Upper lobe of right lung (tissue), 1 donor: Measurements from ENCODE around the gene DUSP6. TPM values are rescaled to one million over a fixed set of nuclear protein-coding genes. Genes with fewer than 3 reads are reported as not detected.
"Not testable (repeated sequence)": the region's sequence is repeated elsewhere in the genome, so short reads cannot be mapped to it uniquely, and the experiment has no call there.

Source experiments
- ATAC-seq: fragments of 200-7000 bp; cut with Tn5 transposase; one replicate; pipeline ENCODE4 v1.9.1; 2020; ENCODE audit warnings: mild to moderate bottlenecking, moderate library complexity
- DNase-seq: peaks from one replicate; pipeline ENCODE4 v3.0.0-alpha.2; 2020
- H3K27ac ChIP-seq: fragments of 200-600 bp; one replicate; pipeline ENCODE4 v1.8.0; 2022
- H3K27me3 ChIP-seq: fragments of 200-600 bp; one replicate; pipeline ENCODE4 v1.8.0; 2022; ENCODE audit warnings: mild to moderate bottlenecking
- H3K36me3 ChIP-seq: fragments of 200-600 bp; one replicate; pipeline ENCODE4 v1.8.0; 2022
- H3K4me1 ChIP-seq: fragments of 200-600 bp; one replicate; pipeline ENCODE4 v1.8.0; 2022
- H3K4me3 ChIP-seq: fragments of 200-600 bp; one replicate; pipeline ENCODE4 v1.8.0; 2022; ENCODE audit warnings: mild to moderate bottlenecking
- H3K9me3 ChIP-seq: fragments of 200-600 bp; one replicate; pipeline ENCODE4 v1.8.0; 2022
- CTCF ChIP-seq: fragments of 200-600 bp; IDR thresholded peaks from one replicate; pipeline ENCODE4 v1.8.0; 2022; ENCODE audit warnings: antibody characterized with exemption
- intact Hi-C: fragments of 100-400 bp; cut with DNase I; formaldehyde crosslinking; loops from one replicate; pipeline ENCODE4 v1.11.0; 2022
- total RNA-seq: library from RNA; stranded (reverse); fragmentation: NEBNext Ultra II Directional; extraction: Animal tissue kit (Norgen Biotek cat#: 25700); gene quantifications from one replicate; pipeline ENCODE4 v1.2.1, GENCODE V29; 2021
- donor health status: DM: no; HTN: yes; CAD: no; lungs with severe emphysema.

DUSP6 gene
- total RNA-seq, 1 donor from 2014 or later, result 110 TPM

DNA sequence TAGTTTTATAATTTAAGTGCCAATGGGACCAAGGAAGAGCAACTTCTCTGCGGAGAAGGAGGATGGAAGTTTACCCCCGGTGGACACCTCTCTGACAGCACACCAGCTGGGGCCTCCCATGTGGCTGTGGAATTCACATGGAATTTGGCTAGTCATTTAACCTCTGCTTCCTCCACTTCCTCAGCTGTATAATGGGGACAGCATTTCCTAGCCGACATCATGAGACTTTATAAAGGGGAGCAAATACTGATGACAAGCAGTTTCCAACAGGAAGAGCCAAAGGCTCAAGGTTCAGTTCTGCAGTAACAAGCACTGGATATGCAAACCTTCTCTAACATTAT lies 7.5 kb downstream of the DUSP6 start:
- no peak for DNase-seq

DNA sequence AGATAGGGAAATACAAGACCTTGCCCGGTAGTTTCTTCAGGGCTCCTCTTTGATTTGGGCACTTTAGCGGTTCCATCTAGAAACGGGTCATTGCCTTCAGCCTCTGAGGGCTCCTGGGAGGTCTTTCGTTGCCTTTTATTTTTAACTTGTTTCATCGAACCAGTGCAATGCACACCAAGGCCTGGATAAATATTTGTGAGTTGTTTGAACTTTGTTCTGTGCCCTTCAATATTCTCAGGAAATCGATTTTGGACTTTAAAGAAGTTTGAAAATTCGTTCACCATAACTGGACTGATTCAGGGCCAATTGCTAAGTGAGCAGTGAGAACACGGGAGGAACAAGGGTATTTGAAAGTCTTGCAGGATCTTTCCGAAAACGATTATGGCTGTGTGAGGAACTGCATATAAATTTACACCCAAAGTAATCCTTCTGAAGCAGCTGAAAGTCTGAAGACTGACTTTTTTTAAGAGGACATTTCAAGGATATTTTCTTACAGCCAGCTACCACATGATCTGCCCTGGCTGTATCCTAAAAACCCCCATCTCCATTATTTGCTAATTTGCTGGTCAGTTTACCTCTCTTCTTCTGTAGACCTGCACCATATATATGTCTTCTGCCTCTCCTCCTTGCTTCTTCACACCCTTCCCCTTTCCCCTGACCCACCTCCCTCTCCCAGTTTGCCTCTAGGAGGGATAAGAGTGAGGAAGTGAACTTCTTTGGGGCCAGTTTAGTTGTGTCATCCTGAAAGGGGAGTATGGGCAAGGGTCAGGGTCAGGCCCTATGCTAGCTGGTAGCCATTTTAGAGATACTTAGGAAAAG lies 8.0 kb downstream of the DUSP6 start:
- DNase-seq (no peak), ATAC-seq (no peak)
- H3K36me3 ChIP-seq, result peaks cover 22% of the 10 kb centered on the region
- TF ChIP-seq CTCF, result no peak
- intact Hi-C loops, result no loop called here
- no peak overlapping the region for H3K27ac ChIP-seq
- H3K4me1 ChIP-seq, result peaks cover 47% of the 10 kb centered on the region
- no peak overlapping the region for H3K4me3 ChIP-seq
- H3K27me3 ChIP-seq, result no peaks in the 10 kb centered on the region
- H3K9me3 ChIP-seq, result no peaks in the 10 kb centered on the region

More for the DNA sequence above, 7.5 kb downstream of the DUSP6 start:
- no peaks in the 10 kb centered on the region for H3K9me3 ChIP-seq
- intact Hi-C loops, result no loop called here
- H3K4me3 ChIP-seq, result no peak overlapping the region
- no peak for TF ChIP-seq CTCF
- peaks cover 25% of the 10 kb centered on the region for H3K36me3 ChIP-seq
- peaks cover 49% of the 10 kb centered on the region for H3K4me1 ChIP-seq
- no peak overlapping the region for H3K27ac ChIP-seq
- H3K27me3 ChIP-seq, result no peaks in the 10 kb centered on the region
- no peak for ATAC-seq

GRCh38 chr12:89343127-89343526 lies 9.2 kb downstream of the DUSP6 start:
- no peak overlapping the region for H3K4me3 ChIP-seq
- H3K27me3 ChIP-seq, result no peaks in the 10 kb centered on the region
- TF ChIP-seq CTCF, result no peak
- H3K36me3 ChIP-seq, result peaks cover 10% of the 10 kb centered on the region
- no peak for ATAC-seq
- H3K9me3 ChIP-seq, result no peaks in the 10 kb centered on the region
- H3K27ac ChIP-seq, result no peak overlapping the region
- no peak for DNase-seq
- intact Hi-C loops, result no loop called here
- H3K4me1 ChIP-seq, result peaks cover 36% of the 10 kb centered on the region

DNA sequence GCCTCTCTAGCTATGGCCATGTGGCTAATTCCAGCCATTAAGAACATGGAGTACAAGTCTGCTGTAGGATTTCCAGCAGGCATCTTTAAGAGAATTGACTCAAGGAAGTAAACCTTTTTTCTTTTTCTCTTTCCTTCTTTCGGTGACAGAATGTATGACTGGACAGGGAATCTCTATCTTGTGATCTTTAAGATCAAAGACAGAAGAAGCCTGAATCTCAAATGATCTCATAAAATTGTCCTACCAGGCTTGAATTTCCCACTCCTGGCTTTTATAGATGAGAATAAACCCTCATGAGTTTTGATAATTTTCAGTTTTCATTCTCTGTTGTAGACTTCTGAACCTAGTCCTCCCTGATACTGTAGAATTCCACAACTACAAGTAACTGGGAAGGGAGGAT lies 11.4 kb downstream of the DUSP6 start:
- Histone ChIP-seq H3K9me3 (no peaks in the 10 kb centered on the region), H3K27me3 (no peaks in the 10 kb centered on the region), H3K27ac (no peak overlapping the region), H3K4me1 (peaks cover 16% of the 10 kb centered on the region), H3K36me3 (no peaks in the 10 kb centered on the region), H3K4me3 (no peak overlapping the region)
- no peak for DNase-seq
- intact Hi-C loops, result no loop called here
- TF ChIP-seq CTCF, result no peak
- no peak for ATAC-seq

GRCh38 chr12:89339526-89339925 lies 12.8 kb downstream of the DUSP6 start:
- Histone ChIP-seq H3K27ac (no peak overlapping the region), H3K4me1 (peaks cover 2% of the 10 kb centered on the region), H3K36me3 (no peaks in the 10 kb centered on the region), H3K27me3 (no peaks in the 10 kb centered on the region), H3K9me3 (no peaks in the 10 kb centered on the region), H3K4me3 (no peak overlapping the region)
- ATAC-seq (peak; percentile 58), DNase-seq (no peak)
- intact Hi-C loops, result no loop called here
- no peak for TF ChIP-seq CTCF

- H3K9me3 ChIP-seq, ATAC-seq, H3K4me1 ChIP-seq, intact Hi-C loops, H3K36me3 ChIP-seq, H3K27me3 ChIP-seq, H3K27ac ChIP-seq, DNase-seq, H3K4me3 ChIP-seq: not testable (repeated sequence)
Measured at GRCh38 chr12:89337136-89337535, 15.2 kb downstream of the DUSP6 start.
